Body of pancreas (tissue), 4 donors: Measurements from ENCODE around the gene GRK3.

Source experiments
- CTCF ChIP-seq, 7 experiments: fragments of 450-650 bp in 4 of 7; fragments of 200-600 bp in 3 of 7; sonication (generic) in 3 of 7; IDR thresholded peaks; one replicate each; pipeline ENCODE4 v1.5.1; 2016 to 2019; ENCODE audit warnings: antibody characterized with exemption in 7 of 7
- POLR2A ChIP-seq, 3 donors: fragments of 450-650 bp; IDR thresholded peaks; one replicate each; pipeline ENCODE4 v1.6.1; 2016; ENCODE audit warnings: antibody characterized with exemption in 3 of 3, mild to moderate bottlenecking in 2 of 3

GRCh38 chr22:25566898-25567235, 2.4 kb downstream of the GRK3 start:
- no peak for TF ChIP-seq CTCF (IDR thresholded peaks at IDR 0.05)
- no peak for TF ChIP-seq POLR2A (IDR thresholded peaks at IDR 0.05)
